Muscle of leg (tissue), 11 donors: ENCODE results near the gene AQP7. TPM values are rescaled to one million over a fixed set of nuclear protein-coding genes. Genes with fewer than 3 reads are reported as not detected.
"Not testable (repeated sequence)": the region's sequence is repeated elsewhere in the genome, so short reads cannot be mapped to it uniquely, and the experiment has no call there.

Source experiments
- DNase-seq: peaks from one replicate; pipeline ENCODE4 v3.0.0; 2013
- H3K27ac ChIP-seq: one replicate; pipeline ENCODE4 v1.5.1; 2013; ENCODE audit warnings: mild to moderate bottlenecking, low read length, control low read depth
- H3K27me3 ChIP-seq: one replicate; pipeline ENCODE4 v1.6.1; 2013; ENCODE audit warnings: low read length; ENCODE audit not compliant: control insufficient read depth, insufficient read depth
- H3K36me3 ChIP-seq: one replicate; pipeline ENCODE4 v1.6.1; 2013; ENCODE audit warnings: low read length; ENCODE audit not compliant: control insufficient read depth, insufficient read depth
- H3K4me1 ChIP-seq: one replicate; pipeline ENCODE4 v1.6.1; 2013; ENCODE audit warnings: low read length; ENCODE audit not compliant: control insufficient read depth, insufficient read depth
- H3K4me3 ChIP-seq: one replicate; pipeline ENCODE4 v1.5.1; 2013; ENCODE audit warnings: low read length, control low read depth
- H3K9me3 ChIP-seq: replicated peaks from 2 replicates; pipeline ENCODE4 v1.6.1; 2013; ENCODE audit warnings: low read depth, low read length; ENCODE audit not compliant: control insufficient read depth
- WGBS: methylation state at CpG from one replicate; pipeline ENCODE4 v1.1.5; 2013; ENCODE audit warnings: missing lambda C conversion rate; ENCODE audit not compliant: insufficient coverage; 5-methylcytosine and 5-hydroxymethylcytosine counted together
- polyA plus RNA-seq, 8 donors: library from polyadenylated mRNA; unstranded; fragments of 120-200 nt; gene quantifications; one replicate each; pipeline versions ENCODE4 v1.2.1 to v1.2.3, GENCODE V29; 2013; ENCODE audit warnings: inconsistent platforms in 1 of 8, low replicate concordance in 1 of 8; ENCODE audit not compliant: insufficient read length in 8 of 8, insufficient read depth in 1 of 8
- total RNA-seq: library from RNA; stranded (reverse); fragments of 120-200 nt; gene quantifications from one replicate; pipeline ENCODE4 v1.2.4, GENCODE V29; 2013

The AQP7 gene
- total and polyA plus RNA-seq, 9 donors: 0.93 to 4.4 (median 1.5) TPM

DNA sequence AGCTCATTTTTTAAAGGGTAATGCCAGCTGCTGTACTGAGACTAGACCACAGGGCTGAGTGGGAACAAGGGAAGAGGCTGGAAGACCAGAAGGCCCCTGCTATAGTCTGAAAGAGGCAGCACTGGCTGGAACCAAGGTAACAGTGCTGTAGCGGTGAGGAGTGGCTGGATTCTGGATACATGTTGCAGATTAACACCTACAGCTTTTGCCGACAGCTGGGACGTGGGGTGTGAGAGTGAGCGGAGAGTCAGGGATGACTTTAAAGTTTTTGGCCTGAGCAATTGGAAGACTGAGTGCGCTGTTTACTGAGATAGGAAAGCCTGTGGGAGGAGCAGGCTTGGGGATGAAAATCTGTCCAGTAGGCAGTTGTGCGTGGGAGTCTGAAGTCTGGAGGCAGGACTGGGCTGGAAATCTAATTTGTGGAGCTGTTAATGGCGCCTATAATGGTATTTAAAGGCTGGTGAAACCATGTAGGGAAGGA lies 26.5 kb downstream of the AQP7 start:
- Histone ChIP-seq H3K27me3 (no peaks in the 10 kb centered on the region), H3K4me3 (no peak overlapping the region), H3K27ac (peak overlapping the region; percentile 40), H3K4me1 (peaks cover 42% of the 10 kb centered on the region), H3K36me3 (peaks cover 25% of the 10 kb centered on the region), H3K9me3 (no peaks in the 10 kb centered on the region)
- peak; percentile 27 for DNase-seq
- 63% methylated on average over 7 of the region's 7 CpGs for WGBS

DNA sequence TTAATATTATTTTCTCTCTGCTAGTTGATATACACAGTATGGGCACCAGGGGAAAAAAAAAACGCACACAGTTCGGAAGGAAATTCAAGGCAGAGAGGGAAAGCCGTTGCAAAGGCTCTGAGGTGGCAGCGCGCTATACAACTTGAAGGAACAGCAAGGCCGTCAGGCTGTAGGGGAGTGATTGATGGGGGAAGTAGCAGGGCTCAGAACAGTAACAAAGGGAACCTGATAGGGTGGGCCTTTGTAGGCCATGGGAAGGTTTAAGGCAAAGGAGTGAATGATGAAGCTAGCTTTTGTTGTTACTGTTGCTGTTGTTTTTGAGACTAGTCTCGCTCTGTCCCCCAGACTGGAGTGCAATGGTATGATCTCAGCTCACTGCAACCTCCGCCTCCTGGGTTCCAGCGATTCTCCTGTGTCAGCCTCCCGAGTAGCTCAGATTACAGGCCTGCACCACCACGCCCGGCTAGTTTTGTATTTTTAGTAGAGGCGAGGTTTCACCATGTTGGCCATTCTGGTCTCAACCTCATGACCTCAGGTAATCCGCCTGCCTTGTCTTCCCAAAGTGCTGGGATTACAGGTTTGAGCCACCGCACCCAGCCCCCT lies 27.0 kb downstream of the AQP7 start:
- no peaks in the 10 kb centered on the region for H3K27me3 ChIP-seq
- WGBS: 43% methylated on average over 11 of the region's 15 CpGs
- H3K9me3 ChIP-seq: no peaks in the 10 kb centered on the region
- peak overlapping the region; percentile 40 for H3K27ac ChIP-seq
- H3K36me3 ChIP-seq: peaks cover 30% of the 10 kb centered on the region
- H3K4me1 ChIP-seq: peaks cover 43% of the 10 kb centered on the region
- DNase-seq: no peak
- H3K4me3 ChIP-seq: no peak overlapping the region

DNA sequence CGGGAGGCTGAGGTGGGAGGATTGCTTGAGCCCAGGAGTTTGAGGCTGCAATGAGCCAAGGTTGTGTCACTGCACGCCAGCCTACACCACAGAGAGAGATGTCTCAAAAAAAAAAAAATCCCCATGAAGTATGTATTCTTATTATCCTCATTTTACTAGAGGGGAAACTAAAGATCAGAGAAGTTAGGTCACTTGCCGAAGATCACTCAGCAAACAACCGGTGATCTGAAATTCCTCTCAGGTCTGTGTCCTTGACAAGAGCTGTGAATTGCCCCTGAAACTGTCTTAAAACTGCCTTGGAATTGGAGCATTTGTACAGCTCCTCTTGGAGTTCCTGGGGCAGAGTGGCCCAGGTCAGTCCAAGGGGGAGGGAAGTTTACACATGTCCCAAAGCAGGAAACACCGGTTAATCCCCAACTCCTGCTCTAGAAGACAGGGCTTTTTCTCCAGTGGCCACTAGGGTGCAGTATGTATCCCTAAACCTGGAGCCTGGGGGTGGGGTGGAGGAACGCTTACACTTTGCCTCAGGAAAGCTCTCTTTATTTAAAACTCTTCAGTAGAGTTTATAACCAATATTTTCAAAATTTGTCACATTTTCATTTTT lies 27.6 kb downstream of the AQP7 start:
- WGBS: 100% methylated on average over 2 of the region's 6 CpGs

GRCh38 chr9:33374190-33374589 lies 28.2 kb downstream of the AQP7 start:
- H3K36me3 ChIP-seq: peaks cover 37% of the 10 kb centered on the region
- H3K4me3 ChIP-seq: no peak overlapping the region
- no peaks in the 10 kb centered on the region for H3K27me3 ChIP-seq
- H3K9me3 ChIP-seq: no peaks in the 10 kb centered on the region
- H3K27ac ChIP-seq: no peak overlapping the region
- DNase-seq: no peak
- H3K4me1 ChIP-seq: peaks cover 38% of the 10 kb centered on the region
- 89% methylated on average over 9 of the region's 9 CpGs for WGBS

More for the DNA sequence above, 27.6 kb downstream of the AQP7 start:
- H3K9me3 ChIP-seq: no peaks in the 10 kb centered on the region
- H3K27ac ChIP-seq: peak overlapping the region; percentile 39
- no peak overlapping the region for H3K4me3 ChIP-seq
- peaks cover 38% of the 10 kb centered on the region for H3K4me1 ChIP-seq
- DNase-seq: peak; percentile 88
- H3K27me3 ChIP-seq: no peaks in the 10 kb centered on the region
- peaks cover 36% of the 10 kb centered on the region for H3K36me3 ChIP-seq

GRCh38 chr9:33372900-33373299 lies 29.5 kb downstream of the AQP7 start:
- no peak for DNase-seq
- Histone ChIP-seq H3K9me3 (no peaks in the 10 kb centered on the region), H3K36me3 (peaks cover 45% of the 10 kb centered on the region), H3K4me1 (peaks cover 38% of the 10 kb centered on the region), H3K27ac (no peak overlapping the region), H3K27me3 (no peaks in the 10 kb centered on the region), H3K4me3 (no peak overlapping the region)
- 82% methylated on average over 3 of the region's 4 CpGs for WGBS

GRCh38 chr9:33366979-33367480 lies 35.3 kb downstream of the AQP7 start:
- peaks cover 6% of the 10 kb centered on the region for H3K4me1 ChIP-seq
- DNase-seq: no peak
- 100% methylated on average over 1 of the region's 2 CpGs for WGBS
- no peak overlapping the region for H3K4me3 ChIP-seq
- peaks cover 66% of the 10 kb centered on the region for H3K36me3 ChIP-seq
- no peaks in the 10 kb centered on the region for H3K9me3 ChIP-seq
- no peak overlapping the region for H3K27ac ChIP-seq
- no peaks in the 10 kb centered on the region for H3K27me3 ChIP-seq

DNA sequence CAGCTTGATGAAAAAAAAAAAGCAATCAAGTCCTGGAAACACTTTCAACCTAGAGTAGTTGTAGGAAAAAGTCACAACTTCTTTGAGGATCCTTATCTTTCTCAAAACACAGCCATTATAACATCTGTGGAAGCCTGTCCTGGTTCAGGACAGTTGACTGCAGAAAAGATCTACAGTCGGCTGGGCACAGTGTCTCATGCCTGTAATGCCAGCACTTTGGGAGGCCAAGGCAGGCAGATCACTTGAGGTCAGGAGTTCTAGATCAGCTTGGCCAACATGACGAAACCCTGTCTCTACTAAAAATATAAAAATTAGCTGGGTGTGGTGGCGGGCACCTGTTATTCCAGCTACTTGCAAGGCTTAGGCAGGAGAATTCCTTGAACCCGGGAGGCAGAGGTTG lies 37.6 kb downstream of the AQP7 start:
- not testable (repeated sequence) for H3K27me3 ChIP-seq, H3K9me3 ChIP-seq, H3K27ac ChIP-seq, H3K4me1 ChIP-seq, H3K4me3 ChIP-seq, DNase-seq
- peaks cover 45% of the 10 kb centered on the region for H3K36me3 ChIP-seq
- WGBS: 97% methylated on average over 3 of the region's 4 CpGs

DNA sequence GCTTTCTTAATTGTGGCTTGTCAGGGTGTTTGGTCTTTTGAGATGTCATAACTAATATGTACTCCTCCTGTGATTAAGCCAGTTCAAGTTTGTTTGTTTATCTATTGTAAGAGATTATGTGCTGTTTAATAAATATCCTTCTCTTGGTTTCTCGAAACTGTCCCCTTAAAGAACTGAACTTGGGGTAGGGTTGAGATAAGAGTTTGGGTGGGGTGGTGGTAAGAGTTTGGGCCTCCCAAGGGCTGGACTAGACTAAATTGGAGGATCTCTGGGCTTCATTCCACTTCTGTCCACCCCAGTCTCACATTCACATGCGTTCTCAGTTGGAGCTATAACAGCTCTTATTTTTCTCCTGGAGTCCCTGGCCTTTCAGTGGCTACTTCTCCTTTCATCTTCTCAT lies 38.2 kb downstream of the AQP7 start:
- Histone ChIP-seq H3K36me3 (peaks cover 42% of the 10 kb centered on the region), H3K4me3 (no peak overlapping the region), H3K27ac (no peak overlapping the region), H3K27me3 (no peaks in the 10 kb centered on the region), H3K4me1 (no peaks in the 10 kb centered on the region), H3K9me3 (no peaks in the 10 kb centered on the region)
- no peak for DNase-seq
- 88% methylated on average over 1 of the region's 2 CpGs for WGBS

GRCh38 chr9:33358641-33359040 lies 43.7 kb downstream of the AQP7 start:
- H3K27ac ChIP-seq, H3K9me3 ChIP-seq, DNase-seq, H3K4me3 ChIP-seq, H3K4me1 ChIP-seq, H3K27me3 ChIP-seq: not testable (repeated sequence)
- peaks cover 12% of the 10 kb centered on the region for H3K36me3 ChIP-seq
- WGBS: no CpG with 5 or more reads among the region's 3 CpGs

GRCh38 chr9:33355933-33356332 lies 46.4 kb downstream of the AQP7 start:
- no CpG with 5 or more reads among the region's 1 CpG for WGBS
- Histone ChIP-seq H3K36me3 (peaks cover 25% of the 10 kb centered on the region), H3K4me3 (no peak overlapping the region), H3K4me1 (peaks cover 7% of the 10 kb centered on the region), H3K9me3 (no peaks in the 10 kb centered on the region), H3K27ac (no peak overlapping the region), H3K27me3 (no peaks in the 10 kb centered on the region)
- DNase-seq: no peak
